Neural progenitor cell (in vitro differentiated cells): ENCODE measurements around the gene WDR77. TPM values are rescaled to one million over a fixed set of nuclear protein-coding genes. Genes with fewer than 3 reads are reported as not detected.

Source experiments
- DNase-seq: peaks from one replicate; pipeline ENCODE4 v3.0.0-alpha.2; 2016; ENCODE audit warnings: low spot score
- H2AFZ ChIP-seq: fragments of 200-600 bp; sonication (generic); replicated peaks from 2 replicates; pipeline ENCODE4 v1.6.1; 2016; ENCODE audit warnings: antibody characterized with exemption
- H3F3A ChIP-seq: fragments of 200-600 bp; sonication (generic); 2 replicates; pipeline ENCODE4 v1.6.1; 2016; ENCODE audit warnings: antibody characterized with exemption, low read depth
- H3K27ac ChIP-seq: fragments of 200-600 bp; sonication (generic); 2 replicates; pipeline ENCODE4 v1.5.1; 2016; ENCODE audit warnings: mild to moderate bottlenecking
- H3K27me3 ChIP-seq: fragments of 200-600 bp; sonication (generic); 2 replicates; pipeline ENCODE4 v1.6.1; 2016; ENCODE audit warnings: mild to moderate bottlenecking, moderate library complexity
- H3K36me3 ChIP-seq: fragments of 200-600 bp; sonication (generic); 2 replicates; pipeline ENCODE4 v1.5.1; 2016
- H3K4me1 ChIP-seq: fragments of 200-600 bp; sonication (generic); 2 replicates; pipeline ENCODE4 v1.6.1; 2016; ENCODE audit warnings: mixed run types
- H3K4me2 ChIP-seq: fragments of 200-600 bp; sonication (generic); 2 replicates; pipeline ENCODE4 v1.6.1; 2016
- H3K4me3 ChIP-seq: fragments of 200-600 bp; sonication (generic); 2 replicates; pipeline ENCODE4 v1.5.1; 2016
- H3K79me2 ChIP-seq: fragments of 200-600 bp; sonication (generic); 2 replicates; pipeline ENCODE4 v1.6.1; 2016; ENCODE audit warnings: low read depth
- H3K9ac ChIP-seq: fragments of 200-600 bp; sonication (generic); 2 replicates; pipeline ENCODE4 v1.6.1; 2016
- H3K9me3 ChIP-seq: fragments of 200-600 bp; sonication (generic); 2 replicates; pipeline ENCODE4 v1.5.1; 2016; ENCODE audit warnings: low read depth
- H4K20me1 ChIP-seq: fragments of 200-600 bp; sonication (generic); 2 replicates; pipeline ENCODE4 v1.6.1; 2016; ENCODE audit warnings: low read depth
- H3K27ac Mint-ChIP-seq: 3 replicates; pipeline ENCODE4 v1.8.0; 2021; ENCODE audit warnings: mixed read lengths
- H3K27me3 Mint-ChIP-seq: 2 replicates; pipeline ENCODE4 v1.8.0; 2022; ENCODE audit warnings: low read depth, mild to moderate bottlenecking, inconsistent platforms, moderate library complexity, mixed read lengths; ENCODE audit not compliant: insufficient read depth
- H3K36me3 Mint-ChIP-seq: 3 replicates; pipeline ENCODE4 v1.8.0; 2021; ENCODE audit warnings: mixed read lengths
- H3K4me1 Mint-ChIP-seq: 3 replicates; pipeline ENCODE4 v1.8.0; 2021; ENCODE audit warnings: mixed read lengths
- H3K4me3 Mint-ChIP-seq: 3 replicates; pipeline ENCODE4 v1.8.0; 2021; ENCODE audit warnings: mild to moderate bottlenecking, moderate library complexity, mixed read lengths
- H3K9me3 Mint-ChIP-seq: 3 replicates; pipeline ENCODE4 v1.8.0; 2020; ENCODE audit warnings: mixed read lengths
- EZH2 ChIP-seq: fragments of 200-600 bp; sonication (generic); IDR thresholded peaks from 2 replicates; pipeline ENCODE4 v1.6.1; 2017; ENCODE audit warnings: antibody characterized with exemption, mild to moderate bottlenecking, moderate library complexity
- EZH2phosphoT487 ChIP-seq: fragments of 200-600 bp; sonication (generic); IDR thresholded peaks from 2 replicates; pipeline ENCODE4 v1.6.1; 2017; ENCODE audit warnings: antibody characterized with exemption
- total RNA-seq: library from RNA; depleted of rRNA; stranded (reverse); fragments of >200 nt; gene quantifications from 2 replicates; pipeline ENCODE4 v1.2.3, GENCODE V29; 2015; ENCODE audit warnings: low replicate concordance
- TF ChIP-seq, protein P1 (sequence below): fragments of 200-600 bp; sonication (generic); IDR thresholded peaks from 2 replicates; pipeline ENCODE4 v1.5.1; 2017; ENCODE audit warnings: antibody characterized with exemption, mild to moderate bottlenecking

Gene WDR77
- total RNA-seq, 1 donor from 2014 or later = 73.3 TPM

DNA sequence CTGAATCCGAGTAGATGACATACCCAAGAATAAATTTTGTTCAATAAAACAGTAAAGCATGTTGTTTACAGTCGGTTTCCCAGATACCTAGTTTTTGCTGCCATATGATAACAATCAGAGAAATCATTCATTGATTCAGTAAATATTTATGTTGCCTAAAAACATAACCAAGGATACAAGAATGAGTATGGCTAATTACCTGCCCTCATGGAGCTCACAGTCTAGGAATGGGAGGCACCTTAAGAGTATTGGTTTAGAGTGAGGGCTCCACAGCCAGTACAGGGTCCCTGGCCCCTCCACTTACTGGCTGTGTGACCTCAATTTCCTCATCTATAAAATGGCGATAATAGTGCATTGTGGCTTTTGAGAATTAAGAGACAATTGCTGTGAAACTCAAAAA is 1.1 kb upstream of the WDR77 start:
- Histone ChIP-seq H3K4me3 (peak overlapping the region; percentile 98), H3K4me1 (peaks cover 15% of the 10 kb centered on the region), H3K9me3 (no peaks in the 10 kb centered on the region), H3K79me2 (peaks cover 88% of the 10 kb centered on the region), H3K36me3 (no peaks in the 10 kb centered on the region), H4K20me1 (peaks cover 22% of the 10 kb centered on the region), H3K27ac (no peak overlapping the region), H2AFZ (no peak overlapping the region), H3K9ac (peak overlapping the region; percentile 95), H3F3A (peaks cover 3% of the 10 kb centered on the region), H3K27me3 (no peaks in the 10 kb centered on the region), H3K4me2 (peak overlapping the region; percentile 97)
- H3K27me3 Mint-ChIP-seq = peaks cover 3% of the 10 kb centered on the region
- peak overlapping the region; percentile 99 for H3K4me3 Mint-ChIP-seq
- no peaks in the 10 kb centered on the region for H3K9me3 Mint-ChIP-seq
- no peak for DNase-seq
- H3K4me1 Mint-ChIP-seq = peaks cover 19% of the 10 kb centered on the region
- H3K27ac Mint-ChIP-seq = peak overlapping the region; percentile 98
- H3K36me3 Mint-ChIP-seq = peaks cover 9% of the 10 kb centered on the region
- TF ChIP-seq EZH2 = no peak
- TF ChIP-seq, protein P1, sequence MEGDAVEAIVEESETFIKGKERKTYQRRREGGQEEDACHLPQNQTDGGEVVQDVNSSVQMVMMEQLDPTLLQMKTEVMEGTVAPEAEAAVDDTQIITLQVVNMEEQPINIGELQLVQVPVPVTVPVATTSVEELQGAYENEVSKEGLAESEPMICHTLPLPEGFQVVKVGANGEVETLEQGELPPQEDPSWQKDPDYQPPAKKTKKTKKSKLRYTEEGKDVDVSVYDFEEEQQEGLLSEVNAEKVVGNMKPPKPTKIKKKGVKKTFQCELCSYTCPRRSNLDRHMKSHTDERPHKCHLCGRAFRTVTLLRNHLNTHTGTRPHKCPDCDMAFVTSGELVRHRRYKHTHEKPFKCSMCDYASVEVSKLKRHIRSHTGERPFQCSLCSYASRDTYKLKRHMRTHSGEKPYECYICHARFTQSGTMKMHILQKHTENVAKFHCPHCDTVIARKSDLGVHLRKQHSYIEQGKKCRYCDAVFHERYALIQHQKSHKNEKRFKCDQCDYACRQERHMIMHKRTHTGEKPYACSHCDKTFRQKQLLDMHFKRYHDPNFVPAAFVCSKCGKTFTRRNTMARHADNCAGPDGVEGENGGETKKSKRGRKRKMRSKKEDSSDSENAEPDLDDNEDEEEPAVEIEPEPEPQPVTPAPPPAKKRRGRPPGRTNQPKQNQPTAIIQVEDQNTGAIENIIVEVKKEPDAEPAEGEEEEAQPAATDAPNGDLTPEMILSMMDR = no peak
- no peak for TF ChIP-seq EZH2phosphoT487

GRCh38 chr1:111449703-111450017 is 604 bp upstream of the WDR77 start:
- peaks cover 6% of the 10 kb centered on the region for H3K36me3 Mint-ChIP-seq
- H3K79me2 ChIP-seq = peaks cover 87% of the 10 kb centered on the region
- no peak for DNase-seq
- H3K9me3 ChIP-seq = no peaks in the 10 kb centered on the region
- H3K27ac Mint-ChIP-seq = peak overlapping the region; percentile 98
- H3K27ac ChIP-seq = peak overlapping the region; percentile 80
- H3K4me1 Mint-ChIP-seq = peaks cover 19% of the 10 kb centered on the region
- H3K4me1 ChIP-seq = peaks cover 15% of the 10 kb centered on the region
- H3F3A ChIP-seq = peaks cover 3% of the 10 kb centered on the region
- no peak for TF ChIP-seq EZH2phosphoT487
- TF ChIP-seq EZH2 = no peak
- TF ChIP-seq, protein P1 = no peak
- H3K4me3 Mint-ChIP-seq = peak overlapping the region; percentile 99
- H2AFZ ChIP-seq = peak overlapping the region; percentile 98
- no peaks in the 10 kb centered on the region for H3K9me3 Mint-ChIP-seq
- peaks cover 22% of the 10 kb centered on the region for H4K20me1 ChIP-seq
- H3K4me3 ChIP-seq = peak overlapping the region; percentile 98
- H3K27me3 ChIP-seq = no peaks in the 10 kb centered on the region
- peak overlapping the region; percentile 97 for H3K4me2 ChIP-seq
- H3K9ac ChIP-seq = peak overlapping the region; percentile 95
- peaks cover 3% of the 10 kb centered on the region for H3K27me3 Mint-ChIP-seq
- no peaks in the 10 kb centered on the region for H3K36me3 ChIP-seq

GRCh38 chr1:111448482-111448917 is 556 bp downstream of the WDR77 start:
- Histone ChIP-seq H3K36me3 (no peaks in the 10 kb centered on the region), H3K9ac (peak overlapping the region; percentile 80), H3K27ac (no peak overlapping the region), H3K79me2 (peaks cover 75% of the 10 kb centered on the region), H3K4me1 (peaks cover 15% of the 10 kb centered on the region), H3K4me3 (peak overlapping the region; percentile 98), H2AFZ (peak overlapping the region; percentile 81), H3K9me3 (no peaks in the 10 kb centered on the region), H3F3A (peaks cover 3% of the 10 kb centered on the region), H4K20me1 (peaks cover 15% of the 10 kb centered on the region), H3K27me3 (no peaks in the 10 kb centered on the region), H3K4me2 (peak overlapping the region; percentile 97)
- Mint-ChIP-seq H3K27me3 (peaks cover 3% of the 10 kb centered on the region), H3K4me3 (peak overlapping the region; percentile 99), H3K4me1 (peaks cover 19% of the 10 kb centered on the region), H3K27ac (peak overlapping the region; percentile 62), H3K9me3 (no peaks in the 10 kb centered on the region), H3K36me3 (peaks cover 12% of the 10 kb centered on the region)
- no peak for DNase-seq
- TF ChIP-seq EZH2phosphoT487 (no peak), EZH2 (no peak)
- TF ChIP-seq, protein P1 = no peak
